ENCODE data around the gene TMEM117.

DNA sequence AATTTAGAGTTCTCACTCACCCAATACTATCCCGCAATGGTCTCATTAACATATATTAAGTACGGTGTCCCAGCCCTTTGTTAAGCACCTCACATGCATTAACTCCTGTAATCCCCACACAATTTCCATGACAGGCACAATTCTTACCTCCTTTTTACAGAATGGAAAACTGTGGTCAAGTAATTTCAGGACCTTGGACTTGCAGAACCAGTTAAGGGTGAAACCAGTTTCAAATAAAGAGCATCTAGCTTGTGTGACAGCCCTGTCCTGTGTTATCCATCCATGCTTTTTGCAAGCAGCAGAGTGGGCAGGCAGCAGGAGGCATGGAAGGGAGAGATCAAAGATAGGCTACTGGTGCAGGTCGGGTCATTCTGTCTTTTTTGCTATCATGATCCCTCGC is 569.4 kb downstream of the TMEM117 start:
- TF ChIP-seq, protein P1, sequence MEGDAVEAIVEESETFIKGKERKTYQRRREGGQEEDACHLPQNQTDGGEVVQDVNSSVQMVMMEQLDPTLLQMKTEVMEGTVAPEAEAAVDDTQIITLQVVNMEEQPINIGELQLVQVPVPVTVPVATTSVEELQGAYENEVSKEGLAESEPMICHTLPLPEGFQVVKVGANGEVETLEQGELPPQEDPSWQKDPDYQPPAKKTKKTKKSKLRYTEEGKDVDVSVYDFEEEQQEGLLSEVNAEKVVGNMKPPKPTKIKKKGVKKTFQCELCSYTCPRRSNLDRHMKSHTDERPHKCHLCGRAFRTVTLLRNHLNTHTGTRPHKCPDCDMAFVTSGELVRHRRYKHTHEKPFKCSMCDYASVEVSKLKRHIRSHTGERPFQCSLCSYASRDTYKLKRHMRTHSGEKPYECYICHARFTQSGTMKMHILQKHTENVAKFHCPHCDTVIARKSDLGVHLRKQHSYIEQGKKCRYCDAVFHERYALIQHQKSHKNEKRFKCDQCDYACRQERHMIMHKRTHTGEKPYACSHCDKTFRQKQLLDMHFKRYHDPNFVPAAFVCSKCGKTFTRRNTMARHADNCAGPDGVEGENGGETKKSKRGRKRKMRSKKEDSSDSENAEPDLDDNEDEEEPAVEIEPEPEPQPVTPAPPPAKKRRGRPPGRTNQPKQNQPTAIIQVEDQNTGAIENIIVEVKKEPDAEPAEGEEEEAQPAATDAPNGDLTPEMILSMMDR (IDR thresholded peaks at IDR 0.05; ENCODE audit: low read depth, low read length): no peak
- no peak for TF ChIP-seq POLR2A (IDR thresholded peaks at IDR 0.05; ENCODE audit: extremely low read depth, insufficient read length)
- no peak for TF ChIP-seq MYC (IDR thresholded peaks at IDR 0.05; ENCODE audit: low read depth, low read length)

Data from NB4 (cell line).